MM.1S (cell line): ENCODE results near the gene SLC47A2.

Experiments used
- DNase-seq: peaks from one replicate; pipeline ENCODE4 v3.0.0-alpha.2; 2015
- H2AFZ ChIP-seq: fragments of 300-600 bp; sonication (generic); 2 replicates; pipeline ENCODE4 v1.6.0; 2016; ENCODE audit warnings: antibody characterized with exemption, low read length
- H3F3A ChIP-seq: fragments of 300-600 bp; sonication (generic); 2 replicates; pipeline ENCODE4 v1.6.1; 2016; ENCODE audit warnings: mild to moderate bottlenecking, antibody characterized with exemption, low read length, moderate library complexity, mixed read lengths; ENCODE audit not compliant: insufficient read depth
- H3K27ac ChIP-seq: fragments of 300-600 bp; sonication (generic); 2 replicates; pipeline ENCODE4 v1.5.1; 2016; ENCODE audit warnings: mild to moderate bottlenecking, low read length
- H3K27me3 ChIP-seq: fragments of 300-600 bp; sonication (generic); replicated peaks from 2 replicates; pipeline ENCODE4 v1.6.0; 2016; ENCODE audit warnings: low read length; ENCODE audit not compliant: insufficient read depth
- H3K36me3 ChIP-seq: fragments of 300-600 bp; sonication (generic); replicated peaks from 2 replicates; pipeline ENCODE4 v1.6.1; 2016; ENCODE audit warnings: mild to moderate bottlenecking, low read length, mixed read lengths; ENCODE audit not compliant: insufficient read depth
- H3K4me1 ChIP-seq: fragments of 300-600 bp; sonication (generic); 2 replicates; pipeline ENCODE4 v1.6.1; 2016; ENCODE audit warnings: low read length, mixed read lengths
- H3K4me2 ChIP-seq: fragments of 300-600 bp; sonication (generic); 2 replicates; pipeline ENCODE4 v1.6.0; 2016; ENCODE audit warnings: low read depth, low read length
- H3K4me3 ChIP-seq: fragments of 300-600 bp; sonication (generic); 2 replicates; pipeline ENCODE4 v1.5.1; 2016; ENCODE audit warnings: low read length, mixed read lengths
- H3K79me2 ChIP-seq: fragments of 300-600 bp; sonication (generic); 2 replicates; pipeline ENCODE4 v1.6.1; 2016; ENCODE audit warnings: mixed run types, low read length, mixed read lengths
- H3K9ac ChIP-seq: fragments of 300-600 bp; sonication (generic); 2 replicates; pipeline ENCODE4 v1.6.1; 2016; ENCODE audit warnings: low read length, mixed read lengths
- H3K9me2 ChIP-seq: fragments of 300-600 bp; sonication (generic); replicated peaks from 2 replicates; pipeline ENCODE4 v1.6.1; 2016; ENCODE audit warnings: mild to moderate bottlenecking, low read length, mixed read lengths; ENCODE audit not compliant: insufficient read depth
- H3K9me3 ChIP-seq: fragments of 300-600 bp; sonication (generic); replicated peaks from 2 replicates; pipeline ENCODE4 v1.6.1; 2016; ENCODE audit warnings: mild to moderate bottlenecking, low read length, mixed read lengths; ENCODE audit not compliant: insufficient read depth
- H4K20me1 ChIP-seq: fragments of 300-600 bp; sonication (generic); 2 replicates; pipeline ENCODE4 v1.6.1; 2016; ENCODE audit warnings: mild to moderate bottlenecking, low read length, moderate library complexity, mixed read lengths; ENCODE audit not compliant: insufficient read depth
- CTCF ChIP-seq: fragments of 300-600 bp; sonication (generic); IDR thresholded peaks from 2 replicates; pipeline ENCODE4 v1.5.1; 2016; ENCODE audit warnings: antibody characterized with exemption, low read length, mixed read lengths
- EZH2 ChIP-seq: fragments of 300-600 bp; sonication (generic); optimal IDR thresholded peaks from 2 replicates; pipeline ENCODE3; 2017; ENCODE audit warnings: low read depth, mild to moderate bottlenecking, antibody characterized with exemption, low read length, mixed read lengths
- EZH2phosphoT487 ChIP-seq: fragments of 300-600 bp; sonication (generic); IDR thresholded peaks from 2 replicates; pipeline ENCODE4 v1.6.1; 2018; ENCODE audit warnings: antibody characterized with exemption, low read length

SLC47A2 gene

GRCh38 chr17:19717411-19717908 is 1.1 kb upstream of the SLC47A2 start:
- Histone ChIP-seq H3K9me2 (no peaks in the 10 kb centered on the region), H2AFZ (no peak overlapping the region), H3K9me3 (no peaks in the 10 kb centered on the region), H4K20me1 (no peaks in the 10 kb centered on the region), H3K9ac (no peak overlapping the region), H3K27ac (no peak overlapping the region), H3K36me3 (no peaks in the 10 kb centered on the region), H3K4me3 (no peak overlapping the region), H3F3A (no peaks in the 10 kb centered on the region), H3K4me2 (no peak overlapping the region), H3K79me2 (no peaks in the 10 kb centered on the region), H3K4me1 (no peaks in the 10 kb centered on the region), H3K27me3 (no peaks in the 10 kb centered on the region)
- no peak for DNase-seq
- TF ChIP-seq EZH2phosphoT487 = no peak
- no peak for TF ChIP-seq CTCF
- TF ChIP-seq EZH2 = no peak

- Histone ChIP-seq H3K4me1 (no peaks in the 10 kb centered on the region), H3K27ac (no peak overlapping the region), H3F3A (no peaks in the 10 kb centered on the region), H3K9ac (no peak overlapping the region), H3K79me2 (no peaks in the 10 kb centered on the region), H3K9me2 (no peaks in the 10 kb centered on the region), H3K27me3 (no peaks in the 10 kb centered on the region), H3K4me3 (no peak overlapping the region), H3K9me3 (no peaks in the 10 kb centered on the region), H3K4me2 (no peak overlapping the region), H2AFZ (no peak overlapping the region), H3K36me3 (no peaks in the 10 kb centered on the region), H4K20me1 (no peaks in the 10 kb centered on the region)
- no peak for DNase-seq
- TF ChIP-seq CTCF = no peak
Observed at GRCh38 chr17:19717031-19717360, 612 bp upstream of the SLC47A2 start.

- DNase-seq = no peak
- H3K9me3 ChIP-seq = no peaks in the 10 kb centered on the region
Observed at GRCh38 chr17:19714542-19715411, 1.6 kb downstream of the SLC47A2 start.

More at GRCh38 chr17:19714542-19715411, 1.6 kb downstream of the SLC47A2 start:
- Histone ChIP-seq H3K27me3 (no peaks in the 10 kb centered on the region), H3K36me3 (no peaks in the 10 kb centered on the region), H3K4me3 (no peak overlapping the region), H3F3A (no peaks in the 10 kb centered on the region), H4K20me1 (no peaks in the 10 kb centered on the region), H3K4me1 (no peaks in the 10 kb centered on the region), H3K4me2 (no peak overlapping the region), H3K79me2 (no peaks in the 10 kb centered on the region), H3K27ac (no peak overlapping the region), H3K9ac (no peak overlapping the region), H3K9me2 (no peaks in the 10 kb centered on the region), H2AFZ (no peak overlapping the region)
- TF ChIP-seq EZH2 (no peak), EZH2phosphoT487 (no peak), CTCF (no peak)
